LNCaP clone FGC (cell line): ENCODE data around the gene CDC73.
"Not testable (repeated sequence)": the region's sequence is repeated elsewhere in the genome, so short reads cannot be mapped to it uniquely, and the experiment has no call there.

Source experiments
- DNase-seq: peaks from one replicate; pipeline ENCODE4 v3.0.0-alpha.2; 2011; ENCODE audit warnings: low read depth
- H3K4me3 ChIP-seq: 2 replicates; pipeline ENCODE4 v1.5.1; 2011; ENCODE audit warnings: mild to moderate bottlenecking, low read depth, low read length, control low read depth
- TF ChIP-seq, protein P1 (sequence below): IDR thresholded peaks from 2 replicates; pipeline ENCODE4 v1.5.1; 2012; ENCODE audit warnings: mild to moderate bottlenecking; ENCODE audit not compliant: control insufficient read depth, insufficient read depth; ENCODE audit errors: extremely low read depth

Gene CDC73

DNA sequence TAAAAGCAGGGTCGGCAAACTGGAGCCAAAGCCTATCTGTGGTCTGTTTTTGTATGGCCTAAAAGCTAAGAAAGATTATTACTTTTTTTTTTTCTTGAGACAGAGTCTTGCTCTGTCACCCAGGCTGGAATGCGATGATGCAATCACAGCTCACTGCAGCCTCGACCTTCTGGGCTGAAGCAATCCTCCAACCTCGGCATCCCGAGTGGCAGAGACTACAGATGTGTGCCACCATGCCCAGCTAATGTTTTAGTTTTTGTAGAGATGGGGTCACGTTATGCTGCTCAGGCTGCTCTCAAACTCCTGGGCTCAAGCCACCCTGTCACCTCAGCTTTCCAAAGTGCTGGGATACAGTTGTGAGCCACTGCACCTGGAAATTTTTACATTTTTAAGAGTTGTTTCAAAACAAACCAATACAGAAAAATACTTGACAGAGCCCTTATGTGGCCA, 10.2 kb upstream of the CDC73 start:
- TF ChIP-seq, protein P1, sequence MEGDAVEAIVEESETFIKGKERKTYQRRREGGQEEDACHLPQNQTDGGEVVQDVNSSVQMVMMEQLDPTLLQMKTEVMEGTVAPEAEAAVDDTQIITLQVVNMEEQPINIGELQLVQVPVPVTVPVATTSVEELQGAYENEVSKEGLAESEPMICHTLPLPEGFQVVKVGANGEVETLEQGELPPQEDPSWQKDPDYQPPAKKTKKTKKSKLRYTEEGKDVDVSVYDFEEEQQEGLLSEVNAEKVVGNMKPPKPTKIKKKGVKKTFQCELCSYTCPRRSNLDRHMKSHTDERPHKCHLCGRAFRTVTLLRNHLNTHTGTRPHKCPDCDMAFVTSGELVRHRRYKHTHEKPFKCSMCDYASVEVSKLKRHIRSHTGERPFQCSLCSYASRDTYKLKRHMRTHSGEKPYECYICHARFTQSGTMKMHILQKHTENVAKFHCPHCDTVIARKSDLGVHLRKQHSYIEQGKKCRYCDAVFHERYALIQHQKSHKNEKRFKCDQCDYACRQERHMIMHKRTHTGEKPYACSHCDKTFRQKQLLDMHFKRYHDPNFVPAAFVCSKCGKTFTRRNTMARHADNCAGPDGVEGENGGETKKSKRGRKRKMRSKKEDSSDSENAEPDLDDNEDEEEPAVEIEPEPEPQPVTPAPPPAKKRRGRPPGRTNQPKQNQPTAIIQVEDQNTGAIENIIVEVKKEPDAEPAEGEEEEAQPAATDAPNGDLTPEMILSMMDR: no peak
- no peak for DNase-seq
- no peak overlapping the region for H3K4me3 ChIP-seq

DNA sequence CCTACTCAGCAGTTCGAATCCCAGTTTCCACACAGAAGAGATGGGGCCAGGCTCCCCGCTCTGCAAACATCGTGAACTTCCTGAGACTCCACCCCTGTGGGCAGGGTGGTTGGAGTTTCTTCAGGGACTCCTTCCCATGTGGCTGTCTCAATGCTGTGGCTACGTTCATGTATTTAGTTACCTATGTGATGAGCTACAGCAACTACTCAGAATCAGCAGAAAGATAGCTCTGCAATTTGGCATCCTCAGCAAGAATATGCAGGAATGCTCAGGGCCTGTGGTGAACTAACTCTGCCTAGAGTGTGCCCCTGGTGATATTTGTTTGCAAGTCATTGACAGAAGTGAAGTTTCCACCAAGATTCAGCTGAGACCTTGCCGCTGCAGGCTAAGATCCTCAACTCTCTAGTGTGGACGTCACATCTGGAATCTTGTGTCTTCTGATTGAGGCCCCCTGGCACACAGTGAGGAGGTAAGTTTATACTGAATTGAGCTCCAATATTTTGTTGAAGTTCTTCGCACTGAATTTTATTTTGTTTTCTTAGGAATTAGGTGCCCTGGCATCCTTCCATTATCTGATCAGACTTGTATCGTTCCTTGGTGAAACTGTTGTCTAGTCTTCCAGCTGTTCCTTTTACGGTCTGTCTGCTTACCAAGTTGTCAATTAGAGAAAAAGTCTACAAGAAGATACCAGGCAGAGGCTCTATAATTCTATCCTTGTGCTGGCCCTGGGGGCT, 8.4 kb upstream of the CDC73 start:
- DNase-seq: peak; percentile 82
- no peak overlapping the region for H3K4me3 ChIP-seq
- TF ChIP-seq, protein P1: no peak

DNA sequence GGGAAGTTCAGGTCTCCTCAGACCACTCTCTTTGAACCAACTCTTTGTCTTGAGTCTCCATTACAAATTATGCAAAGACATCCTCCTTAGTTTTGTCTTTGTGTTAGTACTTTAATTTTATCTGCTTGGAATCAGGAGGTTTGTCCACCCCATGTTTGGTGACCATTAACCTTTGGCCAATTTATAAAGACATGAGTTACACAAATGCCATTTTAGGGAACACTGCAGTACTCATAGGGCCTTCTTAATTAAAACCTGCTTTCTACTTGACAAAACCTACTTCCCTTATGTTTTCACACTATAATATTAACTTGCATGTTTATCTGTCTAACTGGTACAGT, 7.9 kb upstream of the CDC73 start:
- TF ChIP-seq, protein P1: no peak
- H3K4me3 ChIP-seq: no peak overlapping the region
- no peak for DNase-seq

DNA sequence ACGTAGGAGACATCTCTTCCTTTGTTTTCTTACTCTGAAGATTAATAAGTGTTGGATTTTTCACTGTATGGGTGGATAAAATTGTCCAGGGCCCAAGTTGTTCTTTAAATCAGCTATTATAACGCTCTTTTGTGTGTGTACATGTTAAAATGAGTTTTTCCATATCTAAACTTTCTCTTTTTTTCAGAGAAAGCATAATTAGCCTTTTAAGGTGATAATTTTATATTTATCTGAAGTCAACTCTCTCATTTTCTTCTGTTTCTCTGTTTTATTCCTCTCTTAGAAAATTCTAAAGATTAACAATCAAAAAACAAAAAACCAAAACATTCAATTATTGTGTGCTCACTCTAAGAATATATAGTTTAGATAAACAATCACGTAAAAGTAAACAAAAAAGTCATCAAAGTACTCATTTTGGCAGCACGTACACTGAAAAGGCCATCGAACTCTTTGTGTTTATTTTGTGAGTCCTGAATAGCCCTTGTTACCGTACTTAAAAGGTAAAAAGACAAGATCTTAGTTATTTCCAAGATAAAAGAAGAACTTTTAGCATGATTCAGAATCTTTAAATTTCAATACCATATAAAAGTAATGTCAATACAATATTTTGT, 7.2 kb upstream of the CDC73 start:
- TF ChIP-seq, protein P1: no peak
- DNase-seq: no peak
- no peak overlapping the region for H3K4me3 ChIP-seq

DNA sequence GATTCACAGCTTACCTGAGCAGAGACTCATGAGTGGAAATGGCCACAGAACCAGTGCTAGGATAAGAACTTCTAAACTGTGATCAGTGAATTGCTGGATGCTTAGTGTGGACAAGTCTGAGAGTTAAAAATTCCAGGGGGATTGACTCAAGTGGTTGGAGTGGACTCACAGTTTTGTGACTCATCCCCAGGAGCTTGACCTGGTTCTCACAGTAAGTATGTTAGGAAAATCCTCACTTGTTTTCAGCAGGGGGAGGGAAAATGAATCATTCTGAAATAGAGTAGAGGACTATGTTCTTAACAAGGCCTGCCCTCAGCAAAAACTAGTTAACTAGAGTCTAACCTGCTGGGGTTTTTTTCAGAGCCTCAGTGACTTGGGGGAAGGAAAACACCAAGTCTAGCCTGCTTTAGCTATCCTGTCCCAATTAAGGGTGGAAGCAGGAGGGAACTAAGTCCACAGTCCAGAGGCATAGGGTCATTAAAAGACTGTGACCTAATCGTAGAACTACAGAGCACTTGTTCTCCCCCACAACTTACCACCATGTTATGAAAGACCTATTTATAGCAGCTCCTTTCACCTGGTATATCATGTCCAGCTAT, 6.1 kb upstream of the CDC73 start:
- TF ChIP-seq, protein P1: no peak
- H3K4me3 ChIP-seq: no peak overlapping the region
- no peak for DNase-seq

DNA sequence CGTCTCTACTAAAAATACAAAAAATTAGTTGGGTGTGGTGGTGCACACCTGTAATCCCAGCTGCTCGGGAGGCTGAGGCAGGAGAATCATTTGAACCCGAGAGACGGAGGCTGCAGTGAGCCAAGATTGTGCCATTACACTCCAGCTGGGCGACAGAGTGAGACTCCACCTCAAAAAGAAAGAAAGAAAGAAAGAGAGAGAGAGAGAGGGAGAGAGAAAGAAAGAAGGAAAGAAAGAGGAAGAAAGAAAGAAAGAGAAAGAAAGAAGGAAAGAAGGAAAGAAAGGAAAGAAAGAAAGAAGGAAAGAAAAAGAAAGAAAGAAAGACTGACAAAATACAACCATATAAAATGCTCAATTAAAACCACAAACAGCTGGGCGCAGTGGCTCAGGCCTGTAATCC, 4.7 kb upstream of the CDC73 start:
- H3K4me3 ChIP-seq, DNase-seq: not testable (repeated sequence)

DNA sequence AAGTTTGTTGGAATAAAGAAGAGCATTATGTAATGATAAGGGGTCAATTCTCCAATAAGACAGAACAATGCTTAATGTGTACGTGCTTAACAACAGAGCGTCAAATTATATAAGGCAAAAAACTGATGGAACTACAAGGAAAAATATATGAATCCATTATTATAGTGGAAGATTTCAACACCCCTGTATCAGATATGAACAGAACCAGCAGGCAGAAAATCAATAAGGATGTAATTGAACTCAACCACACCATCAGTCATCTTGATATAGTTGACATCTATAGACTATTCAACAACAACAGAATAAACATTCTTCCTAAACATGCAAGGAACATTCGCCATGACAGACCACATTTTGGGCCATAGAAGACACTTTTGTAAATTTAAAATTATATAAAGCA, 3.6 kb upstream of the CDC73 start:
- no peak overlapping the region for H3K4me3 ChIP-seq
- TF ChIP-seq, protein P1: no peak
- no peak for DNase-seq
